HG03103 (cell line): Measurements from ENCODE around the gene SNCA.

Experiments
- ATAC-seq: cut with Tn5 transposase; IDR thresholded peaks from one replicate; pipeline ENCODE4 v1.9.1; 2021; ENCODE audit warnings: low read depth; ENCODE audit not compliant: unreplicated experiment

Gene SNCA

DNA sequence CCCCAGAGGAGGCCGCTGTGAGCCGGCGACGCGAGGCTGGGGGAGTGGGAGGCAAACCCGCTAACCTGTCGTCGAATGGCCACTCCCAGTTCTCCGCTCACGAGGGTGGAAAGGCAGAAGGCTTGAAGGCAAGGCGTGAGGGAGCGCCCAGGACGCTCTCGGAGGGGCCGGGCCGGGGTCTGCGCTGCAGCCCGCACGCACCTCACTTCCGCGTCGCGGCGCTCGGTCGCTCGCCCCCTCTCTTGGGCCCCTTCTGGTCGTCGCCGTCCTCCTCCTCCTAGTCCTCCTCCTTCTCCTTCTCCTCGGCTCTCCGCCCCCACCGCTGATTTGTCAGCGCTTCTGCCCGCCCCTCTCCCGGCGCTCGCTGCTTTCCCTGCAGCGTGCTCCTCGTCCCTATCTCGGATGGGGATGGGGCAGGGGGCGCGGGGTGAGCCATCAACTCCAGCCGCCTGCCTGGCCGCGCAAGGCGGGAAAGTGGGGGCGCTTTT, at the start of gene SNCA:
SNCA (minus strand) TSS at position 265 of the 488 bp plus-strand sequence. CDS start 1,494 bp downstream, outside the sequence.
- ATAC-seq: no peak

DNA sequence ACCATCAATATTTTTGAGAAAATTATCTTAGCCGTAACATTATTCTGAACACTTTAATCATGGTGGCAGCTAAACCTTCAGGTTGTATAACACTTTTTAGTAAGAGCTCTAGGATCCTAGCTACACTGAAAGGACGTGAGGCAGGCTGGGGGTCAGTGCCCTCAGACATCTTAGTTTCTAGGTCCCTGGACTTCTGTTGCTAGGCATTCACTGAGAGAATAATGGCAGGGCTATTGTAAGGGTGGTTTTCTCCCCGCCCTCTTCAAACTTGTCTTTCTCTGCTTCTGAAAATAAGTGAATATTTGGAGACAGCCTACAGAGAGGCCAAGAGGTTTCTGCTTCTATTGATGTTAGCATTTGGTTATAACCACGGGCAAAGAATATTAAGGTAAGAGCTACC, 42.3 kb upstream of the SNCA start:
- no peak for ATAC-seq

DNA sequence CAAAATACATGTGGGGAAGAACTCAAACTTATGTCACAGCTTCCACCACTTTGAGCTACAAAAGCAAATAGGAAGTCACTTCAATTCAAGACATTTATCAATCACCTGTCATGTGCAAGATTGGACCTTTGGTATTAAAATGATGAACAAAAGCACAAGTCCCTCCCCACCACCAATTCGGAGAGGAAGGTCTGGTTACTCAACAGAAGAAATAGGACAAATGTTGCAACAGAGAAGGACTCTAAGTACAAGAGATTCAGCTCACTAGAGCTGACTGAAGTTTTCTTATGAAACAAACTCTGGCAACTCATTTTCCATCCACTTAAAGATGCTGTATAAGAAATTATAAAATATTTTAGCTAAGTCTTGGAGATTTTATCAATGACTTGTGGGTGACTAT, 41.6 kb upstream of the SNCA start:
- no peak for ATAC-seq

DNA sequence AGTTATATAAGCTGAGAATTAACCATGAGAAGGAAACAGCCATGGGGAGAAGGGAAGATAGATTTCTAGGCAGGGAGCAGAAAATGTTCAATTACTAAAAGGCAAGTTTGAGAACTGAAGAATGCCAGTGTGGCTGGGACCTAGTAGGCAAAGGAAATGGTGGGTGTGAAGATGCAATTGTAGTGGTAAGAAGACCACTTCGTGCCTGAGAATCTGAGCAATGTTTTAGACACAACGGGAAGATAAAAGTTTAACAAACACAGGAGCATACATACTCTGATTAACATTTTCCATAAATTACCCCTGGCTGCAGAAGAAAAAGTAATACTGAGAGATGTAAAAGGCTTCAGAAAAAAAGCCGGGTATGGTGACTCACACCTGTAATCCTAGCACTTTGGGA, 39.6 kb upstream of the SNCA start:
- ATAC-seq: no peak

DNA sequence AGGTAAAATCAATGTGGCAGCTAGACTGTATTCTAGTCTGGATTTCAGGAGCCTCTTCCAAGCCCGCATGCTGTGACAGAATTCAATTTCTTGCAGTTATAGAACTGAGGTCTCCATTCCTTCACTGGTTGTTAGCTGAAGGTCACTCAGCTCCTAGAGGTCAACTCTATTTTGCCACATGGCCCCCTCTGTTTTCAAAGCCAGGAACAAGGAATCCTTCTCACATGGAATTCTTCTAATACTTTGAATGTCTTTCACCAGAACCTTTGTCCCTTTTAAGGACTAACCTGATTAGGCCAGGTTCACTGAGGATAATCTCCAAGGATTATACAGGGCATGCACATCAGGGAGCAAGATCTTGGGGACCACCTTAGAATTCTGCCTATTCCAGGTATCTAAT, 34.2 kb upstream of the SNCA start:
- no peak for ATAC-seq

DNA sequence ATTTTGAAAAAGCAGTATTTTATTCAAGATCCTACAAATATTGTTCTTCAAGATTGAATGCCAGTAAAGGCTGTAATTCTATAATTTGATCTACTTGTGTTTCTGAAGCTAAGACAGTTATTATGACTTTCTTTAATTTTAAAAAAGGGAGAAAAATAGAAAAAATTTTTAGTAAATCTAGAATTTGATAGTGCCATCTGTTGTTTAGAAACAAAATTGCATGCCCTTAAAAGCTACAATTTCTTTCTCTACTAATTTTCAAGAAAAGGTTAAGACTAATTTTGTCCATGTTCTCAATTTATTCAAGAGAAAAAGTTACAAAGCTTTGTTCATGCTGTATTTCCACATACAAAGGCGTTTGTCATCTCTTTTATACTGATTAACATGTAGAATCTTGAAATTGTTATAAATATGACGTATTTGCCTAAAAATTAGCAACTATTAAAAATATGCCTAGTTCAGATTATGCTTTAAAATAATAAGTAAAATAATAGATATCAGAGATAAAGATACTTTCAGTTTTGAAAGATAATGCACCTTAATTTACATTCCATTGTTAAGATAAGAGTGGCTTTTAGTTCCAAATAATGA, 32.1 kb upstream of the SNCA start:
- no peak for ATAC-seq

DNA sequence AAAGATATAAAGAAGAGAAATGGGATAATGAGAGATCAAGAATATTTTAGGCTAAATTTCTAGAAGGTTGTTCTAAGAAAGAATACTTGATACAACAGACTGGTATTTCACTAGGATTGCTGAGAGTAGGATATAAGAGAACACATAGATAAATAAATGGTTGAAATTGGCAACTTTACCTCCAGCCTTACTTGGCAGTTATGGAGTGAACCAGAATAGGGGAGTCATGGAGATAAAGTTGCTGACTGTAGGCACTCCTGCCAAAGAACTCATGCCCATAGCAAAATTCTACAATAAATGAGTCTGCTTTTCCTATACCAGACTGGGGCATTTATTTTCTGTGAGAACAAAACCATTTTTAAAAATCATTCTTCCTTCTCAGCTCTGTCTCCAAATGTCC, 31.3 kb upstream of the SNCA start:
- ATAC-seq: no peak

DNA sequence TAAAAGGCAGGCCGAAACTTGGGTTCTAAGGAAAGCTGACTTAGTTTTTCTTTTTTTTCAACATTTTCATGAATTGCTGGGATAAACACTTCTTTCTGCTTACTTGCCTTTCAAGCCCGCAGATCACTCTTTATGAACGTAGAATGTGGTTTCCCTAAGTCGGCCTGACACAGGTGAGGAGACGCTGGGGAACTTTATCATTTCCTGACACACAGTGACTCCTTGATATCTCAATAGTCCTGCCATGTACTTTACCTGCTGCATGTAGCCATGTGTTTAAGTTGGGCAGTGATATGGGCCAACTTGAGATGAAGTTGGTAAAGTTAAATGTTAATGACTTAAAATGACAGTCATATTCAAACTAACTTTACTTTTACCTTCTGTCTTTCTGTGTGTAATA, 26.6 kb upstream of the SNCA start:
- no peak for ATAC-seq

DNA sequence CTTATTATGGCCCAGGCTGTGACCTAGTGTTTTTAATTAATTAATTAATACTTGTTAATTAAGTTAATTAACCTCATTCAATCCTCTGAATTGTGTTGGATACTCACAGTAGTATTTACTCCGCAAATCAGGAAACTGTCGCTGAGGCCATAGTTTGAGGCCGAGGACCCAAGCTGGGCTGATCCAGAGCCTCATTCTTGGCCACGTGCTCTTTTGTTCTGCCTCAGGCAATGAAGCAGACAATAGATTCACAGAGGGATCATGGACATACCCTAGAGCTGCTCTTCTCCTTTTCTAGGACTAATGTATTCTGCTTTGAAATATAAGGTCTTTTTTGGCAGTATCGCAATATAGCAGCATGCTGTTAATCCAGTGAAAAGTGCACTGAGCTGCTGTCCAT, 24.0 kb upstream of the SNCA start:
- no peak for ATAC-seq

DNA sequence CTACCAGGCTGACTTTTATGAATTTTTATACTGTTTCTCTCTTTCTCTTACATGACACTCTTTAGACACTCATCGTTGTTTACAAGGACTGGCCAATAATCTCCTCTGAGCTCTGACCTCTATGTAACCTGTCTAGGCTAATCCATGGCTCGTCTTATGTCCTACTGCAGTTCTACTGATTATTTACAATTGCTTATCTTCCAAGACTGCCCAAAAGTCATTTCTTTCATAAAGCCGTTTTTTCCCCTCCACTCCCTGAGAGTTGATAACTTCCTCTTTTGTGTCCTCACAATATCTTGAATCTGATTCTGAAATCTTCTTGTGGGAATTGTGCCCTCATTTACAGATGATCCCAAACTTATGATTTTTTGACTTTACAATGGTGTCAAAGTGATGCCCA, 18.3 kb upstream of the SNCA start:
- no peak for ATAC-seq

DNA sequence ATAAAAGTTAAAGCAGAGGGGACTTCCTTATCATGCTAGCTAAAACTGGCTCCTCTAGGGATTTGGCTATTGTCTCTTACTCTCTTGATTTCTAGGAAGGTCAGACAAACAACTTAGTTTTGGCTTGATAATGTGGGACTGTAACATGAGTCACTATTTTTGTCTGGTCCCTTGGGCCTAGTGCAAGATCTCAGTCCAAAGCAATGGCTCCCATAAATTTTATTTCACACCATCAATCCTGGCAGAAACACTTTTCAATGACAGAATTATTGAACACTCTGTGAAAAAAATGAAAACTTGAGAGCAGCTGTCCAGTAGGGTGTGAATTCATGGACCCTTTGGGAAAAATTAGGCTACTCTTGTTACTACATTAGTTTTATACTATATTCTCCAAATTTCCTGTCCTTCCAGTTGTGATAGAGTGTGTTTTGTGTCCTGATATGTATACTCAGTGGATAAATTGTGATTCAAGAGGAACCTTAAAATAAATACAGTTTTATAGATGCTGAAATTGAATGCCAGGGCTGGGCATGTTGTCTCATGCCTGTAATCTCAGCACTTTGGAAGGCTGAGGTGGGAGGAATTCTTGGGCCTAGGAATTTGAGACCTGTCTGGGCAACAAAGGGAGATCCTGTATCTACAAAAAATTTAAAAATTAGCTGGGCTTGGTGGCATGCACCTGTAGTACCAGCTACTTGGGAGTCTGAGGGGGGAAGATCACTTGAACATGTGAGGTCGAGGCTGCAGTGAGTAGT, 10.8 kb upstream of the SNCA start:
- ATAC-seq: no peak

DNA sequence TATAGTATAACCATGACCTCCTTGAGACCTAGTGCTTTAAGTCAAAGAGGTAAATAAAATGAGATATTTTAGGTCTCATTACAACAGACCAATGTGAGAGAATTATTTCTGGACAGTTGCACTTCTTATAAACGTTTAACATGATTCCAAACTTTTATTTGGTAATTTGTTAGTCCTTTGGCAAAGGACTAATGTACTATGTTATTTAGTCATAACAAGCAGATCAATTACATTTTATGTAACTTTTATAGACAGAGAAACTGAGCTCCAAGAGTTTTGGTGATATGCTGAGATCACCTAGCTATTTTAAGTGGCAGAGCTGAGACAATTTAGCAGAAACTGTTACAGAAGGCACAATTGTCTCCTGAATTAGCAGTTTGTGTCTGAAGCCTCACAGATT, 2.6 kb upstream of the SNCA start:
- ATAC-seq: no peak

DNA sequence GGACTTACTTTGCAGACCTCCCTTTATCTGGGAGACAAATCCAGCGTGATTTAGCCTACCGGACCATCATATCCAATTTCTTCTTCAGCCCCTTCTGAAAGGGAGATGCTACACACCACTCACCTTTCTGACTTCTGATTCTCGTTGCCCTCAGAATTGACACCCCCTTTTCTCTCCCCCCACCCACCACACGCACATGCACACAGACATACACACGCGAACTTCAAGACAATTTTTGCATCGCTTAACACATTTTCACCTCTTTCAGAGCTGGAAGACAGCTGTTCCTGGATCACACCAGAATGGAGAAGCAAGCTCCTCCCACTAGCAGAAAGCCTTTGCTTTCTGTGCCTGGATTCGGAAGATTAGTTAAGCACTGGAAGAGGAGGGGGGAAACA, 1.0 kb upstream of the SNCA start:
- no peak for ATAC-seq

DNA sequence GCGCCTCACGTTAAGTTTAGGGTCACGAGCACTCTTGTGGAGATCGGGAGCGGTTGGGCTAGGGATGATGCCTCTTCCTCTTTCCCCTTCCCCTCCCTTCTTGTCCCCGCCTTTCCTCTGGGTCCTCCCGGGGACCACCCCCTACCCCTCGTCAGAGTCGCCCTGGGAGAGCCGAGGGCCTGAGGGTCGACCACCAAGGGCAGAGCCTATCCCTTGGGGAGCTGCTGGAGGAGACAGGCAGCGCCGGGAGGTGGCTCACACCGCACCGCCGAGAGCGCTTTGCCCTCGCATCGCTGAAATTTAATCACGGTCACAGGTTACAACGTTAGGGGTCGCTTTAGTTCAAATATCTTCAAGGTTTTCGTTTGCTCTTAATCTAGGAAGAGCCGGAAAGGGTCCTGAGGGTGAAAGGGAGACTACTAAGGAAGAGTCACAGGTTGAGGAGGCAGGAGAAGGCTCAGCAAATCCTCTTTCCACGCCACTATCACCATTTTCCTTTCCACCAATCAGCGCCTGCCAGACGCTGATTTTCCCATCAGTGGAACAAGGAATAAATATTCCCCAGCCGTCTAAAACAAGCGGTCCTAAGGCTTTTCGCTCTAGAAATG, 528 bp upstream of the SNCA start:
- no peak for ATAC-seq

DNA sequence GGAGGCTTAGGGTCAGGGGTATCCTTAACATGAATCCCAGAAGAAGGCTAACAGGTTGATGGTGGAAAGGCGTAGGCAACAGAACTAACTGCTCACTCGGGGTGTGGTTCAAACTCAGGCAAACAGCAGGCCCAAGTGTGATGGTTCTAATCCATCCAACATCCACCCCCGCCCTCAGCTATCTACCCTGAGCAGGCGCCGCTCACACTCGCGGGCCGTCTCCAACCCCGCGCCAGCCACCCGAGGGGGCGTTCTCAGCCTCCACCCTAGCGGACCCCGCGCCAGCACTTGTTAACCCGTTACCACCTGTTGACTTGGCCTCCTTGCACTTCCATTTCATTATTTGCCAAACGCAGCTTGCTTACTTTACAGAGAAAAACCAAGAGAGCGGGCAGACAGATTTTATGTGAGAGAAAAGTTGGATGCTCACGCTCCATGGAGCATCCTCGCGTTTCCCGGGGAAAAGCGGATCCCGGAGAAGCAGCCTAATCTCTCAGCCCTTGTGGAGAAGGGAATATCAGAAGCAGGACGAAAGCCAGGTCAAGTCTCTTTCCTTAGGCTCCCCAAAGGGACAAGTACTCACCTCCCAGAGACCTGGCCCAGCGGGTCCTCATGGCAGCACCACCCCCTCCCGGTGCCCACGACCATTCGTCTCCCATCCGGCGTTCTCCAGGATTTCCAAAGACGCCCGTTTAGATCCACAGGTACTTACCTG, 773 bp downstream of the SNCA start:
- ATAC-seq: no peak

DNA sequence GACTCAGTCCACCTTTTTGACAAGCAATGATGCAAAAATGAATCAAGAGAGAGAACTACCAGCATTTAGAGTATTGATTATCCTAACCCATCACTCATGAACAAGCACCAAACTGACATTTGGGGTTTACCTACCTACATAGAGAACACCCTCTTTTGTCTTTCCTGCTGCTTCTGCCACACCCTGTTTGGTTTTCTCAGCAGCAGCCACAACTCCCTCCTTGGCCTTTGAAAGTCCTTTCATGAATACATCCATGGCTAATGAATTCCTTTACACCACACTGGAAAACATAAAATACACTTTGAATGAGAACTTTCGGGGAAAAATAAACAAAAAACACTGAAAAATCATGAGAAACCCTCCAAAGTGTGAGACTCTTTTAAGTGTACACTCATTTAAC, 1.5 kb downstream of the SNCA start:
- no peak for ATAC-seq

DNA sequence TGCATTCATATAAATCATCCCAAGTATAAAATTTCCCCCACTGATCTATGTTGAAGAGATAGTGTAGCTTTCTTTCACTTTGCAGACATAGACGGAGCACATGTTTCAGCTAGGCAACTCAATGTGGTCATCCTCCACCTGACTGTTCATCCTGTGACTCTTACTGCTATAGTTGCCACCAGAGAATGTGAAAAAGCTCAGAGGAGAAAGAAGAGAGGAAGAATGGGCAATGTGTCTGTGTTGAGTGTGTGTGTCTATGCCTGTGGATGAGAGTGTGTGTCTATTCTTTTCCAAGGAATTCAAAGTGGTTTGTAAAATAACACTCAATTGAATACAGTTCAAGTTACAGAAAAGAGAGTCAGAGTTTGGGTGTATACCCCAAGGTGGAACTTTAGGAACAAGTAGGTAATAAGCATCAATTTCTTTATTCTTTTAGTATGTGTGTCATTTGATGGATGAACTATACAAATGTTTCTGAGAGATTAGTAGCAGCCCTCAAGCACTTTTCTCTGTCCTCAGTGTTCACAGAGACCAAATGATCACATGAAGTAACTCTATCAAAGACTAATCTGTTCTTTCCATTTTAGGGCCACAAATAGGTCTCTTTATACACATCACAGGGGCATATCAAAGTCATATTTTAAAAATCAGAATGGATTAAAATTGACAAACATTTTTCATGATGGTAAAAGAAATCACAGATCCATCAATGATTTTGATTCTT, 2.3 kb downstream of the SNCA start:
- ATAC-seq: no peak

DNA sequence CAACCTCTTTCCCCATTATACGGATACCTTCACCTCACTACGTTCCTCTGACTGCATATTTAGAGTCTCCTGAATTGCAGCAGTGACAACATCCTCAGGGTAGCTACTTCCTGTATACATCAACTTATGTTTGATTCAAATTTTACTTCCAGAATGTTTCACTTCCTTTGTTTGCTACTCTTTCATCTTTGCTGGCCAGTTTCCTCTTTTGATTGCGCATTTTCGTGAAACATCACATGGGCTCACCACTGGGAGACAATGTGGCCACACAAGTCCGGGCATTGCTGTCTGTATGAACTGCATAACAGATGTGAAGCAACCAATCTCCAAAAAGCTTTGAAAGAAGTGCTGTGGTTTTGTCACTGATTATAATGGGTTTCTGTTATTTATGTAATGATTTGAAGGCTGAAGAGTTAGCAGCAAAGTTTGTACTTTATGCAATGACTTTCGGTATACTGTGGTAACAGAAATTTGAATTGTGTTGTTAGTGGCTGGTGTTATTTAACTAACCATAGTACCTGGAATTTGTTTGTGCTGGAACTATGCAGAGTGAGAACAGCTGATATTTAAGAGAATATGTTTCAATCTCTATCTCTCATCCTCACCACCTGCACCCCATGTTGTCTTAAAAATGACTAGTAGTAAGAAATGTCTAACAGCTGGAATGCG, 7.4 kb downstream of the SNCA start:
- peak; percentile 93 for ATAC-seq

DNA sequence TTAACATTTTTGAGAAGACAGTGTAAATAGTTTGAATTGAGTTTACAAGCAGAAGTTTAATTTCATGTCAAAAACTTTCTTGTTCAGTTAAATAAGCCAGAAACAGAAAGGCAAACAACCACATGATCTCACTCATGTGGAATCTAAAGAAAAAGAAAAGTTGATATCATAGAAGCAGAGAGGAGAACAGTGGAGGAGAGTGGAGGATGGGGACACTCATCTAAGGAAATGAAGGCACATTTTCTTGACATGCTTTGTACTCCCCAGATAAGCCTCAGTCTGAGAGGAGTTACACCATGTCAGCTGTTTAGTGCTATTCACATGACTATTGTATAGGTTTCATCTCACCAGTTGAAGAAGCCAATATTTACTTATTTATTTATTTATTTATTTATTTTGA, 13.5 kb downstream of the SNCA start:
- ATAC-seq: no peak

DNA sequence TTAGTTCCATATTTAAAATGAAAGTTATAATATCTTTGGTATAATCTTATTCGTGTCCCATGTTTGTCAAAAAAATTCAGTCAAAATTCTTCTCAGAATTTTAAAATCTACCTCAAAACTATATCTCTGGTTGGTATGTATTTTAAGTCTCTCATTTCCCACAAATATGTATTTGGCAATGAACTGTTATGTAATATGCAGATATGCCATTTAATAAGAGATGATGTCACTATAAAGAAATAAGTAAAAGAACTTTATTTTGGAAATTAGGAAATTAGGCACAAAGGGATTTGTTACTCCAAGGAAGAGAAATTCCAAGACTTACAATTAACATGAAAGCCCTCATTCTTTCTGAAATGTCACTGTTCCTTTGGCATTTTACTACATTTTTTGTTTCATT, 15.3 kb downstream of the SNCA start:
- no peak for ATAC-seq
